Inferior parietal cortex (tissue), 1 donor: ENCODE data around the gene CYFIP2.

Experiments used
- DNase-seq: peaks from one replicate; pipeline ENCODE4 v3.0.0-alpha.2; 2016; ENCODE audit errors: extremely low spot score

Gene CYFIP2

GRCh38 chr5:157258450-157258849 lies 7.5 kb upstream of the CYFIP2 start:
- DNase-seq, result no peak

GRCh38 chr5:157259699-157260098 lies 6.2 kb upstream of the CYFIP2 start:
- DNase-seq, result no peak

- DNase-seq, result no peak
Observed at GRCh38 chr5:157263496-157264090, 2.3 kb upstream of the CYFIP2 start.

GRCh38 chr5:157266286-157267007 lies 524 bp downstream of the CYFIP2 start:
- no peak for DNase-seq

GRCh38 chr5:157267025-157267424 lies 1.1 kb downstream of the CYFIP2 start:
- DNase-seq, result no peak

- DNase-seq, result no peak
Observed at GRCh38 chr5:157267761-157268480, 2.0 kb downstream of the CYFIP2 start.

GRCh38 chr5:157269165-157269671 lies 3.3 kb downstream of the CYFIP2 start:
- no peak for DNase-seq

- DNase-seq, result no peak
Observed at GRCh38 chr5:157269761-157270272, 3.9 kb downstream of the CYFIP2 start.

GRCh38 chr5:157270771-157271170 lies 4.8 kb downstream of the CYFIP2 start:
- no peak for DNase-seq

- no peak for DNase-seq
Observed at GRCh38 chr5:157271740-157272271, 5.9 kb downstream of the CYFIP2 start.

- DNase-seq, result no peak
Observed at GRCh38 chr5:157273131-157273556, 7.2 kb downstream of the CYFIP2 start.

- no peak for DNase-seq
Observed at GRCh38 chr5:157275403-157275802, 9.5 kb downstream of the CYFIP2 start.

GRCh38 chr5:157278319-157279037 lies 12.6 kb downstream of the CYFIP2 start:
- no peak for DNase-seq

- DNase-seq, result no peak
Observed at GRCh38 chr5:157279605-157280239, 13.8 kb downstream of the CYFIP2 start.

- DNase-seq, result no peak
Observed at GRCh38 chr5:157280927-157281326, 15.0 kb downstream of the CYFIP2 start.

GRCh38 chr5:157282150-157282549 lies 16.2 kb downstream of the CYFIP2 start:
- no peak for DNase-seq

GRCh38 chr5:157283434-157283833 lies 17.5 kb downstream of the CYFIP2 start:
- DNase-seq, result no peak

- DNase-seq, result no peak
Observed at GRCh38 chr5:157284458-157285212, 18.7 kb downstream of the CYFIP2 start.

- no peak for DNase-seq
Observed at GRCh38 chr5:157285310-157286035, 19.6 kb downstream of the CYFIP2 start.
